GM21717 (cell line): ENCODE measurements around the gene RYR2.

Experiments used
- ATAC-seq: cut with Tn5 transposase; IDR thresholded peaks from one replicate; pipeline ENCODE4 v1.9.1; 2021; ENCODE audit warnings: mild to moderate bottlenecking, moderate library complexity; ENCODE audit not compliant: unreplicated experiment

RYR2 gene

DNA sequence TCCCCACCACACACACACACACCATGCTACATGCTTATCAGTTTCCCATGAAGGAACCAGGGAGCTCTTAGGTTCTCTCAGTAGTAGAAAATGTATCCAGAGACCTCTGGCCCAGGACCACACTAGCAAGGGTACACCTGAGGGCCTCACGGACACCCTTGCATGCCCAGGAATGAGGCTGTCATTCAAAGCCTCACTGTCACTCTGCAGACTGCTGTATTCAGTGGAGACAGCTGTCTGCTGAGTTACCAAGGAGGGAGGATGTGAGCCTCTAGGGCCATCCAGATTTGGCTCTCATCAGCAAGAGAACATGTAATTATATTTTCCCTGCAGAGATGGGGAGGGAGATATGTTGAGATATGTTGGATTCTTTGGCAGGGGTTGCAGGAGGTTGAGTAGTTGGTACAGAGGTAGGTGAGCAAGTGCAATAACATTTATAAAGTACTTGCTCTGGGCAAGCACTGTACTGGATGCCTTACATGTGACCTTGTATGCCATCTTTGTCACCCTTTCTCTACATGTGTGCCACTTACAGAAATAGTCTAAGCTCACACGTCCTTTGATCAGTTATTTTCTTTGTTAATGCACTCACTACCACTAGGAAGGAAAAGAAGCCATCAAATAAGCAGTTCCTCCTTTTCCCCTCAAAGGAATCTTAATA is 598.2 kb downstream of the RYR2 start:
- no peak for ATAC-seq

DNA sequence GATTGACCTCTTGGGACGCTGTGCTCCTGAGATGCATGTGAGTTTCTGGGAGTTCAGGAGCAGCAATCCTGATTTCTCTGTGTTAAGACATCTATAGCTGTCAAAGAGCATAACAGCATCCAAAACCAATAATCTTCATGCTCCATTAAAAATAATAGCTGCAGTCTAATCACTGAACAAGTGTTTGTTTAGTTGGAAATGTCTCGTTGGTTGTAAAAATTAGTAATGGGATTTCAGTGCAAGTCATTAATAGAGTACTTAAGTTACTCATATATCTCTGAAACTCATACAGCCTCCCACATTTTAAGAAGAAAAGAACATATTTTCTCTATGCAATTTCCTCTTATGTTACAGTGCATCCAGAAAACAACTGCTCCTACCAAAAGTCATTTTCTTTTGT is 599.0 kb downstream of the RYR2 start:
- no peak for ATAC-seq

DNA sequence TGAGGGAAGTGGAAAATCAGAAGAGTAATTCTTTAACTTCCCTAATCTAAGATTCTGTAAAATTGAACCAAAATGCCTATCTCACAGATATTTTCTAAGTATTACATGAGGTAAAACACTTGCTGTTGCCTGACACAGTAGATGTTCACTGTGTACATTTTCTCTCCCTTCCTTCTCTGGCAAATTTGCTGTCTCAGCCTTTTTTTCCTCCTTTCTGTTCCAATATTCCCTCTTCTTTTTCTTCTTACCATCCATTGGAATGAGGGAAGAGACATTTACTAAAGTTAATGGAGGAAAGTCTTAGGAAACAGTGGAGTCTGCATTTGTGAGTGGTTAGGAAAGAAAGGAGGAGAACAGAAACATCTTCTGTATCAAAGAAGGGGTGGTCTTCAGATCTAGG is 608.8 kb downstream of the RYR2 start:
- ATAC-seq, result no peak

DNA sequence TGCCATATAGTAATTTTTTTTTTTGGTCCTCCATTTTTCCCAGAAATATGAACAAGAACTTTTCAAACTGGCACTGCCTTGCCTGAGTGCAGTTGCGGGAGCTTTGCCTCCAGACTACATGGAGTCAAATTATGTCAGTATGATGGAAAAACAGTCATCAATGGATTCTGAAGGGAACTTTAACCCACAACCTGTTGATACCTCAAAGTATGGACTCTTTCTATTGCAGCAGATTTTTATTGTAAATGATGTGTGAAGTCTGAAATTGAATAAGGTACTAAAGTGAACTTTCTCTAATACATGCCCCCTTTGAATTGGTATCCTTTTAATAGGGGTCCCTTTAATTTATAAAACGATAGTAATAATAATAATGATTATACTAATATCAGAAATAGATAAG is 613.8 kb downstream of the RYR2 start:
- ATAC-seq, result no peak

DNA sequence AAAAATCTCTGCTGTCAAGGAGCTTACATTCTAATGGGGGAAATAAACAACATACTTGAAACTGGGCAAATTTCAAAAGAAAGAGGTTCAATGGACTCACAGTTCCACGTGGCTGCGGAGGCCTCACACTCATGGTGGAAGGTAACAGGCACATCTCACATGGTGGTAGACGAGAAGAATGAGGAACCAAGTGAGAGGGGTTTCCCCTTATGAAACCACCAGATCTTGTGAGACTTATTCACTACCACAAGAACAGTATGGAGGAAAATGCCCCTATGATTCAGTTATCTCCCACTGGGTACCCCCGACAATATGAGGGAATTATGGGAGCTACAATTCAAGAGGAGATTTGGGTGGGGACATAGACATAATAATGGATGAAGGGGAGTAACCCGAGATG is 622.4 kb downstream of the RYR2 start:
- ATAC-seq, result no peak

DNA sequence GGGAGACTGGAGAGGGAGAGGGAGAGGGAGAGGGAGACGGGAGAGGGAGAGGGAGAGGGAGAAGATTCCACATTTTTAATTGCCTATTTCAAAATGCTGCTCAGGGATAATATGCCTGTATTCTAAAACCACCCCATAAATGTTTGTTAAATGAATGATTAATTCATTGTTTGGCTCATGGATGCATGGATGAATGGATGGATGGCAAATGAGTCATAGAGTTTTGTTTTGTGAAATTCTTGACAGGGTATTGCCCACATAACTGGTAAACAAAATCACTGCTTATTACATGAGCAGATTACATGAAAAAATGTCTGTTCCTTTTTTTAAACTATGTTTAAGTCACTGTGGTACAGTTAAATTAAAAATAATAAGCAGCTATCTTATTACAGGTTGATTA is 628.3 kb downstream of the RYR2 start:
- no peak for ATAC-seq

DNA sequence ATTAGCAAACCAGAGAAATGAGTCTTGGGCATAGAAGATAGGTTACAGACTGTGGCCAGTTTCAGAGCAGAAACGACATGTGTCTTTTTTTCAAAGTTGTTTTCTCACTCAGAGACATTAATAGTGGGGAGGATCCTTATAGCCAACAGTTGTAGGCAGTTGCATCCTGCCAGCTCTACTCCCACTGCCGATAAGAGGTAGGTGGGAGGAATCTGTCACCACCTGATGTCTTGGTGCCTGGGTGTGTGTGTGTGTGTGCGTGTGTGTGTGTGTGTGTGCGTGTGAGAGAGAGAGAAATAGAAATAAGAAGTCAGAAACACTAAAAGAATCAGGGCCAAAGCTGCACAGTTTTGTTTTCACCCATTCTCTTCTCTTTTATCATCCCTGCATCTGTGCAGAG is 629.3 kb downstream of the RYR2 start:
- no peak for ATAC-seq

DNA sequence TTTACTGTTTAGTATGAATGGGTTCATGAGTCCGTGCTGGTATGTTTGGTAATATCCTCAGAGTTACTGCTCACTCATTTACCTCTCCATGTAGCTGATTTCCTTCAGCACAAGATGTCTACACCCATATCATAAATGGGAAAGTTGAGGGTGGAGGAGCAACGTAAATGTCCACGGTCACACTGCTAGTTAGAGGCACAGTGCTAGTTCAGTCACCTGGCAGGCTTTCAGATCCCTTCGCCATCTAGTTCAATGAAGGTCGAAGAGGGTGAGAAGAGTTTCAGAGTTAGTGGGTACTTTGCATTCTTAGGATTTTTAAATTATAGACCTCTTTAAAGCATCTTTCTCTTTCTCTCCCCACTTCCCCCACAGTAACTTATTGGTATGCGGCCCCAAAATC is 630.0 kb downstream of the RYR2 start:
- ATAC-seq, result no peak

DNA sequence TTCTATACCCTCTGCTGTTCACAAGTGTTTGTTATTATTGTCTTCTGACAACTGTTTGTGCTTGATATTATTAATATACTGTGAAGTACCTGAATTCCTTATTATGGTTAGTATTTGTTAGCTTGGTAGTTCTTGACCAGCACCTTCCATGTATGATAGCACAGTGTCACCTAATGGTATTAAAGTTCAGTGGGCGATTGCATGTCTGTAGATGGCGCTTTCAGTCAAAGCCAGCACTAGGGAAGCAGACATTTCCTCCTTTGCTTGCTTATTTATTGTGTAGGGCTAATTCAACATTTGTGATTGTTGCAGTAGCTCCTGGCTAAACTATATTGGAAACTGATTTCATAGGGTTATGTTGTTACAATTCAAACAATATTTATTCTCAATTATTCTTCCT is 630.8 kb downstream of the RYR2 start:
- ATAC-seq, result no peak

DNA sequence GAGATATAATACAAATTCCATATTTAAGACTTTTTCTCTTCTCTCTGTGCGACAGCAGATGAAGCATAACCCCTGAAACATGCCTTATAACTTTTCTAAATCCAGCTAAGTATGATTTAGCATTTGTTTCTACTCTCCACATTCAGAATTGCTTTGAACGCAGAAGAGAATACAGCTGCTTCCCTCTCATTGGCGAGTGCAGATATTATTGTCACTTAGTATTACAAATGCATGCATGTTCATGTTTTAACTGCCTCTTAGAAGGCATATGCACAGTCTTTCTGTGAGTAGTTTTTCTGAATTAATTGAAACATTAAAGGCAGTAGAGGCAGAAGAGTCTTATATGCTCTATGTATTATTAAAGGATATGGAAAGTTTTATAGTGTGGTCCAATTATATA is 631.6 kb downstream of the RYR2 start:
- no peak for ATAC-seq

DNA sequence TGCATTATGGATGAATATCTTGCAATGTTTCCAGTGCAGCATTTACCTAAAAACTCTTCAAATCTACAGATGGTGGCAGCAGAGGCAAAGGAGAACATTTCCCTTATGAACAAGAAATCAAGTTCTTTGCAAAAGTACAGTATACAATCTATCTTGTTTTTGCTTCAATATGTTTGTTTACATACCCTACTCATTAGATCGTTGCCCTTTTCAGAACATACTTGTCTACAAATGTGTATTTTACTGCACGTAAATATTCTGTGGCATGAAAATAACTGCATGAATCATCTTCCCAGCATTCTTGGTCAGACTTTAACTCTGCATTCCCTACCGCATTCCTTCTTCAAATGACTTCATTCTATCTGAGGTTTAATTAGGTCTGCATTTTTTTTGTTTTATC is 636.0 kb downstream of the RYR2 start:
- no peak for ATAC-seq

DNA sequence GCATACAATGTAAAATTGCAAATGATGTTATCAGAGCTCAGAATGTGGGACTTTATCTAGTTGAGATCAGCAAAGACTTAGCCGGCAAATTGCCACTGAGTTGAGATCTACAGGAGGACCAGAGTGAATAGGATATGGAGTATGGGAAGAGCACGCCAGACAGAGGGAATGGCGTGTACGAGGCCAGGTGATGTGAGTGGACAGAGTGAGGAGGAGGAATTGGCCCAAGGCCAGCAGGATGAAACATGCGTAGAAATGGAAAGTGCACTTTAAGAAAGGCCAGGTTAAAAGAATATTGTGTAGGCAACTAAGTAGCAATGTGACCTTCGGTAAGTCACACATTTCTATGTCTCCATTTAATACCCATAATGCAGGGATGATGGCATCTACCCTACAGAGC is 637.7 kb downstream of the RYR2 start:
- ATAC-seq, result no peak

DNA sequence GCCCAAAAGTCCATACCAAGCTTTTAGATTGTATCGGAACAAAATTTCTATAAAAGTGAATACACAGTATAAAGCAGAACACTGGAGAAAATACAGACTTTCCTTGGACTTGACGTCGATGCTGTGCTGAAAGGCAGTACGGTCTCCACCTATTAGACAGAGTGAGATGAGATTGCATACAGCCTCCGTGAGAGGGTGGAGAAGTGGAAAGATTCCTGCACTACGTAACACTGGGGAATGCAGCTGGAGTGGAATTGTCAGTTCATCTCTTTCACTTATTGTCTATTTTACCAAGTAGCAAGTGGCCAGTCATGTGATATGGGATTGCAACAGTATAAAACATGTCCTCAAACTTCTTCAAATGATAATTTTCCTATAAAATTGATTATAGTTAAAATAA is 639.2 kb downstream of the RYR2 start:
- no peak for ATAC-seq

DNA sequence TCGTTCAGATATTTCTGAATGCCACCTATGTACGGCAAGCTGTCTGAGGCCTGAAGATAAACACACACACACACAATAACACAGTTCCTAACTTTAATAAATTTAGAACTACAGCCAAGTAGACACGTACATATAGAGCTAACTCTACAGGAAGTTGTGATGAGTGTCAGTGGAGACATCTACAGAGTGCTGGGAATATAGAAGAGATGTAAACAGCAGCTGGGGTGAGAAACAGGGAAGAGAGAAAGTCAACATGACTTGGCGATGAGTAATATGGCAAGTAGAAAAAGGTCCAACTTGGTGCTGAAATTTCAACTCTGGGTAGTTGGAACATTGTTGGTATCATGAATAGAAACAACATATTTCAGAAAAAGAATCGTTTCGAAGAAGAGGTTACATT is 642.3 kb downstream of the RYR2 start:
- ATAC-seq, result no peak

DNA sequence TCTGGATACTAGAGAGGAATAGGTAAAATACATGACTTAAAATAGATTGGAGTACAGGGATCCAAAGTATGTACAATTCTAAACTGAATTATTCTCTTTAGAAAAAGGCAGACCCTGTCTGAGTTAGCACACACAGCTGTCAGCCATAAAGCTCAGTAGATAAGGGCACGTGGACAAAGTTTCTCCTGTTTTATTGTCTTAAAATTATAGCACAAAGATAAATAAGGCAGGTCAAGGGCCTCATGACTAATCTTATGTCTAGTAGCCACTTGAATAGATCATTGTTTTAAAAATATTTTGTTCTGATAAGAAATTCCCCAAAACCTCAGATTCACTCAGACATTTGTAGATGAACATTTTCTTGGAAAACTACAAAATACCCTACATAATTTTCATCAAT is 643.6 kb downstream of the RYR2 start:
- ATAC-seq, result no peak

DNA sequence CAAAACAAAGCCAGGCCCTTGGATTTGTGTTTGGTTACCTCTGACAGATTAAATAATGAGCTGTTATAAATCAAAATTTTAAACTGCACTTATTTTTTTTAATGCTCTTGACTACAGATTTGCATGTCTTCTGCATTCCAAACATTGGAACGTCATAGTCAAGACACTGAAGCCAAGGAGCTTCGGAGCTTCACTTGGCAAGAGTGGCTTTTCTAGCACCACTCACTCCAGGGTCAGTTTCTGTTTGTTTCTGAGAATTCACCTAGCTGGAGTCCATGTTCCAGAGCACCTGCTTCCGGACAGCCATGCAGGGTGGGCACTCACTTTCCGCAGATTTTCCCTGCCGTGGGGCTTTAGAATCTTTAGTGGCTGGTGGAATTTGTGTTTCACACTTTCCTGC is 645.8 kb downstream of the RYR2 start:
- no peak for ATAC-seq

DNA sequence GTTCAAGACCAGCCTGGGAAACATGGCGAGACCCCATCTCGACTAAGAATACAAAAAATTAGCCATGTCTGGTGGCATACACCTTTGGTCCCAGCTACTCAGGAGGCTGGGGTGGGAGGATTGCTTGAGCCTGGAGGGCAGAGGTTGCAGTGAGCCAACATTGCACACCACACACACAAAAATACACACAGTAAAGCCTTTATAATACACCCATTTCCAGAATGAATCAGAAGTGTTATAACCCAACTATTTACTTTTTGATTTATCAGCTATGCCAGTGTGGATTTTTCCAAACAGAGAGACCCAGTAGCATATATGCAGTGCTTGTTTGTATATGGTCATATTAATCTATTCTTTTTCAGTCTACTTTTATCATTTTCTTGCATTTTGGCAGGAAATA is 648.7 kb downstream of the RYR2 start:
- no peak for ATAC-seq

DNA sequence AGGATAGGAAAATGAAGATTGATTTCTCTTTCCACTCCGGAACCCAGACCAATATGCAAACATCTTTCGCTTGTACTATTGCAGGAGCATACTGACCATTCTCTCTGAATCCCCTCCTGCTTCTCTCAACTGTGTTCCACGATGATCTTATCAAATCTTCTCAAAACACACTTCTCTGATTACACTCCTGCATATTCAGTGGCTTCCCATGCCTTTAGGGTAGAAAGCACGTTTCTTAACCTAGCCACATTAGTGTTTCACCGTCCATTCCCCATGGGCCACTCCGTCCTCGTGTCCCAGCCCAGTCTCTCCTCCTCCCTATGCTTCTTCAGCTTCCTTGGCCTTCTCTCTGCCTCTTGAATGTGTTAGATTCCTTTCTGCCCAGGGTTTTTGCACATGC is 650.3 kb downstream of the RYR2 start:
- ATAC-seq, result no peak

DNA sequence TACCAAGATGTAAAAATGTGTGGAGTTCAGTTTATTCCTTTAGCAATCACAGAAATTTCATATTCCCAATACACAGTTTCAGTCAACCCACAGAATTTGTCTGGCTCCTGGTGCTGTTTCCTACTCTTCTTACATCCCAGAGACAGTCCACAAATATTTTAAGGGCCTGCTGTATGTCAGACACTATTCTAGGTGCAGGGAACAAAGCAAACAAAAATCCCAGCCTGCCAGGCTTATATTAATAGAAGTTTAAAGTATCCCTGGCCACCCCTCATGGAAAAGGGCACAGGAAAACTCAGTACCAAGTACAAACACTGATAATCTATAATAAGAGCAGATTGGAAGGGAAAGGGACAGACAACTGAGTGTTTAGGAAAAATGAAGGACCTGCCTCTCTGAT is 653.9 kb downstream of the RYR2 start:
- no peak for ATAC-seq

DNA sequence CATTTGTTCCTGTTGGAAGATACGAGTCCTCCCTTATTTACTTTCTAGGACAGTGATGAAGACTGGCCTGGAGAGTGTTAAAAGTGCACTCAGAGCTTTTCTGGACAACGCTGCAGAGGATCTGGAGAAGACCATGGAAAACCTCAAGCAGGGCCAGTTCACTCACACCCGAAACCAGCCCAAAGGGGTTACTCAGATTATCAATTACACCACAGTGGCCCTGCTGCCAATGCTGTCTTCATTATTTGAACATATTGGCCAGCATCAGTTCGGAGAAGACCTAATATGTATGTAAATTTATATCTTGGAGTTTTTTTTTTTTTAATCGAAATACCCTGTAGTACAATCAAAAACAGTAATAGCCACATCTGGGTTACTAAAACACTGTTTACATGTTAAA is 658.2 kb downstream of the RYR2 start:
- ATAC-seq, result no peak

DNA sequence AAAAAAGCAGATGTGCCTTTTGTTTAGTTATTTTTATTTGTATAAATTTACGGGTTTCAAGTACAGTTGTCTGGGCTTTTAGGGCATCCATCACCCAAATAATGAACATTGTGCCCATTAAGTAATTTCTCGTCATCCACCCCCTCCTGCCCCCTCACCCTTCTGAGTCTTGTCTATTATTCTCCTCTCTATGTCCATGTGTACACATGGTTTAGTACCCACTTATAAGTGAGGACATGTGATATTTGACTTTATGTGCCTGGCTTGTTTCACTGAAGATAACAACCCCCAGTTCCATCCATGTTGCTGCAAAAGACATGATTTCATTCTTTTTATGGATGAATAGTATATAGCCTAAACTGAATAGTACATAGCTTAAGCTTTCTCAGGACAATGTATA is 659.5 kb downstream of the RYR2 start:
- ATAC-seq, result no peak

DNA sequence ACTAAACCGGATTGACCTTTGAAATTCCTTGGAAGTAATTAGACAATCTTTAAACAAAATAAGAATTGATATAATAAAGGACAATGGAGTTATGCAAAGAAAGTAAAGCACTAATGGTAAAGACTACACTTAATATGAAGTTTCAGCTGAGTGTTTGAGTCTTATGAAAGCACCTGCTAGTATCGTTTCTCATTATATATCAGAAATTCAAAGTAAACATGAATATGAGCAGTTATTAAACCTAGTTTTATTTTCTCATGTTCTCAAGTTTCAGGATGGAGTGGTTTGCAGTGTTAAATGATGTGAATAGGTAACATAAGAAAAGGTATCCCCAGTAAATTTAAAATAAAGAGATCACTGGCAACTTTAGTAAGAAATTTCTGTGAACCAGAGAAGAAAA is 660.2 kb downstream of the RYR2 start:
- peak; percentile 49 for ATAC-seq

DNA sequence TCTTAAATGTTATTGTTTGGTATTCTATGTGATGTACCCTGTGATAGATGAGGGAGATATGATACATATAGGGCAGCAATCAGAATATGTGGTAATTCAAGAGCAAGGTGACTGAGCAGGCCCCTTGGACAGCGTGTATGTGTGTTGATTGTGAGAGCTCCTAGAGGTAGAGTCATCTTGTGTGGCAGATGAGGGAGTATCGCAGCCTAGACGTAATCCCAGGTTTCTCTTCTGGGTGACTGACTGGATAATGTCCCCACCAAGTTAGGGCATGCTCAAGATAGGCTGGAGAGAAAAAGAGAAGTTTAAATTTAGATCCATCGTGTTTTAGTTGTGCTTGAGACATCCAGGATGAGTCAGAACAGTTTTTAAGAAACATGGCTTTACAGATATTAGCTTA is 663.5 kb downstream of the RYR2 start:
- ATAC-seq, result no peak

DNA sequence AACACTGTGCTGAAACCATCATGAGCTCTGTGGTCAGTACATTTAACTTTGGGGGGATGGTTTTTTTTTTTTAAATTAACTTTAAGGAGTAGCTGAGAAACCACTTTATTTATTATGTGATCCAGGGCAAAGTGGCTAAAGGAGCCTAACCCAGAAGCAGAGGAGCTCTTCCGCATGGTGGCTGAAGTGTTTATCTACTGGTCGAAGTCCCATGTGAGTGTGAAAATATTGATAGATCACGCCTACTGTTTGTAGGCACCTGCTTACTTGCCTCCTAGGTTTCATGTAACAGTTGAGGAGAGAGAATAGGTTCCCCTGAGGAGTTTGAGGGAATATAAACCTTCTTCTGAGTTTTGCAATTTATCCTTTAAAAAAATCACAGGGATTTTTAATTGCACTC is 667.4 kb downstream of the RYR2 start:
- ATAC-seq, result no peak
